ENCODE results near the gene ST13. TPM values are rescaled to one million over a fixed set of nuclear protein-coding genes. Genes with fewer than 3 reads are reported as not detected.

The ST13 gene
- total and polyA plus RNA-seq, 9 of the 15 experiments (the other 6 are each of a cell fraction or from before 2014, with no cell fraction given), result 53.6 to 311 (median 195) TPM

GRCh38 chr22:40856513-40857308 lies at the start of gene ST13, which contains the start of gene XPNPEP3 (continued):
- TF ChIP-seq FOXP1 (CRISPR knock-in tag; IDR thresholded peaks at IDR 0.05) (no peak), THRAP3 (IDR thresholded peaks at IDR 0.05; ENCODE audit: borderline replicate concordance) (no peak), NFYB (IDR thresholded peaks at IDR 0.05; ENCODE audit: extremely low read depth, insufficient read length) (no peak), MAFG (tag; conservative IDR thresholded peaks at IDR 0.05) (no peak), TGIF2 (CRISPR knock-in tag; IDR thresholded peaks at IDR 0.05) (no peak), ZNF224 (CRISPR knock-in tag; IDR thresholded peaks at IDR 0.05) (no peak), POLR2A (conservative IDR thresholded peaks at IDR 0.05) (peak; percentile 77), SAFB2 (IDR thresholded peaks at IDR 0.05; ENCODE audit: borderline replicate concordance, low read depth, low read length, severe bottlenecking) (no peak), ZNF3 (CRISPR knock-in tag; IDR thresholded peaks at IDR 0.05) (no peak), ZNF384 (IDR thresholded peaks at IDR 0.05; ENCODE audit: low read depth, low read length) (peak; percentile 99), NFATC3 (IDR thresholded peaks at IDR 0.05) (no peak), HMG20A (CRISPR knock-in tag; conservative IDR thresholded peaks at IDR 0.05) (no peak), CEBPB (tag; IDR thresholded peaks at IDR 0.05) (no peak), IFI16 (CRISPR knock-in tag; IDR thresholded peaks at IDR 0.05) (no peak), ZNF23 (CRISPR knock-in tag; IDR thresholded peaks at IDR 0.05) (no peak), MIER1 (IDR thresholded peaks at IDR 0.05; ENCODE audit: low read depth) (no peak), ELF2 (CRISPR knock-in tag; IDR thresholded peaks at IDR 0.05) (no peak), JUNB (CRISPR knock-in tag; conservative IDR thresholded peaks at IDR 0.05) (no peak), ZNF212 (CRISPR knock-in tag; IDR thresholded peaks at IDR 0.05) (no peak), ATF1 (CRISPR knock-in tag; IDR thresholded peaks at IDR 0.05) (peak; percentile 81), ATF1 (tag; IDR thresholded peaks at IDR 0.05) (peak; percentile 99), SFPQ (IDR thresholded peaks at IDR 0.05; ENCODE audit: low read depth, low read length) (no peak), ZNF174 (CRISPR knock-in tag; IDR thresholded peaks at IDR 0.05) (no peak), POLR3G (IDR thresholded peaks at IDR 0.05; ENCODE audit: extremely low read depth, insufficient read length, insufficient replicate concordance) (no peak), HDAC8 (tag; IDR thresholded peaks at IDR 0.05) (no peak), NEUROD1 (IDR thresholded peaks at IDR 0.05; ENCODE audit: borderline replicate concordance, low read depth, low read length, partially characterized antibody) (peak; percentile 59), BACH1 (tag; IDR thresholded peaks at IDR 0.05) (no peak)
- TF ChIP-seq, protein P1, sequence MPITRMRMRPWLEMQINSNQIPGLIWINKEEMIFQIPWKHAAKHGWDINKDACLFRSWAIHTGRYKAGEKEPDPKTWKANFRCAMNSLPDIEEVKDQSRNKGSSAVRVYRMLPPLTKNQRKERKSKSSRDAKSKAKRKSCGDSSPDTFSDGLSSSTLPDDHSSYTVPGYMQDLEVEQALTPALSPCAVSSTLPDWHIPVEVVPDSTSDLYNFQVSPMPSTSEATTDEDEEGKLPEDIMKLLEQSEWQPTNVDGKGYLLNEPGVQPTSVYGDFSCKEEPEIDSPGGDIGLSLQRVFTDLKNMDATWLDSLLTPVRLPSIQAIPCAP (CRISPR knock-in tag; IDR thresholded peaks at IDR 0.05; ENCODE audit: borderline replicate concordance), result no peak
- TF ChIP-seq, protein P2, sequence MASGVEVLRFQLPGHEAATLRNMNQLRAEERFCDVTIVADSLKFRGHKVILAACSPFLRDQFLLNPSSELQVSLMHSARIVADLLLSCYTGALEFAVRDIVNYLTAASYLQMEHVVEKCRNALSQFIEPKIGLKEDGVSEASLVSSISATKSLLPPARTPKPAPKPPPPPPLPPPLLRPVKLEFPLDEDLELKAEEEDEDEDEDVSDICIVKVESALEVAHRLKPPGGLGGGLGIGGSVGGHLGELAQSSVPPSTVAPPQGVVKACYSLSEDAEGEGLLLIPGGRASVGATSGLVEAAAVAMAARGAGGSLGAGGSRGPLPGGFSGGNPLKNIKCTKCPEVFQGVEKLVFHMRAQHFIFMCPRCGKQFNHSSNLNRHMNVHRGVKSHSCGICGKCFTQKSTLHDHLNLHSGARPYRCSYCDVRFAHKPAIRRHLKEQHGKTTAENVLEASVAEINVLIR (CRISPR knock-in tag; IDR thresholded peaks at IDR 0.05), result peak; percentile 89

Data from K562 (cell line).